ENCODE data around the gene TUBA1B. TPM values are rescaled to one million over a fixed set of nuclear protein-coding genes. Genes with fewer than 3 reads are reported as not detected.

TUBA1B gene
- total RNA-seq, 1 experiment from 2014 or later: 4,414 TPM

- no peak for DNase-seq (ENCODE audit: low read depth)
- in situ Hi-C loops (cut with HindIII; ENCODE audit: low pct_unique_long_range_greater_than_20kb, low sequenced_read_pairs): no loop called here
Measured at GRCh38 chr12:49094160-49094974, 36.8 kb downstream of the TUBA1B start, which contains the start of gene DHH. TSS of gene DHH (minus strand) at chr12:49094801. CDS start at chr12:49094512, 289 bp downstream.

DNA sequence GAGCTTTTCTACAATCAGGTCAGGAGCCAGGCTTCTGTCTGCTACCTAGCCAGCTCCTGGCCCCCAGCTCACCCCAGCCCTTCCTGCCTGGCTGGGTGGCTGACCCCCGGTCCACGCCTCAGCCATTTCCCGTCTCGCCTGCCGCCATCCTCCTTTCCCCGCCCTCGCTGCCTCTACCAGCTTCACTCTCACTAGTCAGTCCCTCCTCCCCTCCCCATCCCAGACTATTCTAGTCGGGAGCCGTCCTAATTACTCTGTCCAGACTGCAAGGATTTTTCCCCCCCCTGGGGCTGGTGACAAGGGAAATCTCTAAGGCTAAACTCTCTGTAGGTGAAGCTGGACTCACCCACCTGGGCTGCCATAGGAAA is 37.4 kb downstream of the TUBA1B start:
- in situ Hi-C loops (cut with HindIII; ENCODE audit: low pct_unique_long_range_greater_than_20kb, low sequenced_read_pairs): no loop called here

GRCh38 chr12:49092816-49093406 is 38.3 kb downstream of the TUBA1B start:
- no peak for DNase-seq (ENCODE audit: low read depth)
- in situ Hi-C loops (cut with HindIII; ENCODE audit: low pct_unique_long_range_greater_than_20kb, low sequenced_read_pairs): no loop called here

More for the DNA sequence above, 37.4 kb downstream of the TUBA1B start:
- DNase-seq (ENCODE audit: low read depth): no peak

- in situ Hi-C loops (cut with HindIII; ENCODE audit: low pct_unique_long_range_greater_than_20kb, low sequenced_read_pairs): no loop called here
- no peak for DNase-seq (ENCODE audit: low read depth)
Measured at GRCh38 chr12:49092086-49092815, 38.9 kb downstream of the TUBA1B start.

- in situ Hi-C loops (cut with HindIII; ENCODE audit: low pct_unique_long_range_greater_than_20kb, low sequenced_read_pairs): no loop called here
- DNase-seq (ENCODE audit: low read depth): no peak
Measured at GRCh38 chr12:49091836-49092085, 39.4 kb downstream of the TUBA1B start.

DNA sequence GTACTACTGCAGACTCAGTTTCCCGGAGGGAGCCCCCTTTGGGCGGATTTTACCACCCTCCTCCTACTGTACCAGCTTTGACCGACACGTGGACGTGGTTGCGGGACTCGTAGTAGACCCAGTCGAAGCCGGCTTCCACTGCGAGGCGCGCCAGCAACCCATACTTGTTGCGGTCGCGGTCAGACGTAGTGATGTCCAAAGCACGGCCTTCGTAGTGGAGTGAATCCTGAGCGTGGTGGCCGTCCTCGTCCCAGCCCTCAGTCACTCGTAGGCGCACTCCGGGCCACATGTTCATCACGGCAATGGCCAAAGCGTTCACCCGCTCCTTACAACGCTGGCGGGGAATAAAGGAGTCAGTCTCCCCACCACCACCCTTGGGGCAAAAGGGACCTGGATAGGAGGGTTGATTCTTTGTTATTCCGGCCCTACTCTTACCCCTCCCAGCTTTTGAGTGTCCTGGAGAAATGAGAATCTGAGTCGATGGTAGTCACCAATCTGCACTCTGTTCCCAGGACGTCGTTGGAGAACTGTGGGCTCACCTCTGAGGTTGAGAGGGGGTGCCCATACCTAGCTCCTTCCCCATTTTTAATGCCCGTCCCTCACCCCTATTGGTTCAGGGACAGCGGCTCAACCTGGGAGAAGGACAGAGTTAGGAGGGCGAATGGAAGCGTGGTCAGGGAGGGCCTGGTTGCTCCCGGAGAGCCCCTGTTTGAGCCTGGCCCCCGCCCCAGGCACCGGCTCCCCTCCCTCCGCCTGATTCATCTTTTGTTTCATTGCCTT is 39.9 kb downstream of the TUBA1B start:
- DNase-seq (ENCODE audit: low read depth): no peak
- in situ Hi-C loops (cut with HindIII; ENCODE audit: low pct_unique_long_range_greater_than_20kb, low sequenced_read_pairs): no loop called here

DNA sequence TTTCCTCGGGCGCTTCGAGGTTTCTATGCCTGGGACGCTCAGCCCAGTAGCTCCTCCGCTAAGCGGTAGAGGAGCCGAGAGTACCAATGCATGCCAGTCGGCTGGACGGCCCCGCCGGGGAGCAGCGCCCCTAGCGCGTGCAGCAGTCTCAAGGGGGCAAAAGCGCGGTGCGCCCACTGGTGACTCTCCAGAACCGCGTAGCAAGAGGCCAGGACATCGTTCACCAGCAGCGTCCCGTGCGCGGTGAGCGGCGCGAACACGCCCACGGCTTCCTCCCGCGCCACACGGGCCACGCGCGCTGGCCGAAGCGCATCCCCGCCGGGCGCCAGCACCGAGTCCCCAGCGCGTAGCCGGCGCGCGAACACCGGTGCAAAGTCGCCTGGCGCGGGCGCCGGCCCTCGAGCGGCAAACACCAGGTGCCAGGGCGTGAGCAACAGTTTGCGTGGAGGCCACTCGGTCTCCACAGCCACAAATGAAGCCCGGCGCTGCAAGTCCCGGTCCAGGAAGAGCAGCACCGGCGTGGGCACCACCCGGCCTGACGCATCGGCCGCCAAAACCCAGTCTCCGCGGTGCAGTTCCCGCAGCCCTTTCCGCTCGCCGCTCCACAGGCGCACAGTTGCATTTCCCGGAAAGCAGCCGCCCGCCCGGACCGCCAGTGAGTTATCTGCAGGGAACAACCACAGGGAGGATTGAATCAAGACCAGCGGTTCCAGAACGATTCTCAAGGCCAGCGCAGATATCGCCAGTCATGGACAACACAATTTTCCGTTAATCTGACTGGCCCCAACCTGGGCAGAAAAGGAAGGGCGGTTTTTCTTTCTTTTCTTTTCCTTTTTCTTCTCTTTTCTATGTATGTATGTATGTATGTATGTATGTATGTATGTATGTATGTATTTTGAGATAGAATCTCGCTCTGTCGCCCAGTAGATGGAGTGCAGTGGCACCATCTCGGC is 41.1 kb downstream of the TUBA1B start:
- in situ Hi-C loops (cut with HindIII; ENCODE audit: low pct_unique_long_range_greater_than_20kb, low sequenced_read_pairs): no loop called here
- DNase-seq (ENCODE audit: low read depth): no peak

GRCh38 chr12:49088932-49089330 is 42.3 kb downstream of the TUBA1B start:
- DNase-seq (ENCODE audit: low read depth): no peak
- in situ Hi-C loops (cut with HindIII; ENCODE audit: low pct_unique_long_range_greater_than_20kb, low sequenced_read_pairs): no loop called here

GRCh38 chr12:49088150-49088931 is 42.9 kb downstream of the TUBA1B start:
- in situ Hi-C loops (cut with HindIII; ENCODE audit: low pct_unique_long_range_greater_than_20kb, low sequenced_read_pairs): no loop called here
- DNase-seq (ENCODE audit: low read depth): peak; percentile 93

GRCh38 chr12:49086116-49086515 is 45.1 kb downstream of the TUBA1B start:
- in situ Hi-C loops (cut with HindIII; ENCODE audit: low pct_unique_long_range_greater_than_20kb, low sequenced_read_pairs): no loop called here
- DNase-seq (ENCODE audit: low read depth): no peak

- in situ Hi-C loops (cut with HindIII; ENCODE audit: low pct_unique_long_range_greater_than_20kb, low sequenced_read_pairs): no loop called here
- DNase-seq (ENCODE audit: low read depth): no peak
Measured at GRCh38 chr12:49084438-49084837, 46.8 kb downstream of the TUBA1B start.

DNA sequence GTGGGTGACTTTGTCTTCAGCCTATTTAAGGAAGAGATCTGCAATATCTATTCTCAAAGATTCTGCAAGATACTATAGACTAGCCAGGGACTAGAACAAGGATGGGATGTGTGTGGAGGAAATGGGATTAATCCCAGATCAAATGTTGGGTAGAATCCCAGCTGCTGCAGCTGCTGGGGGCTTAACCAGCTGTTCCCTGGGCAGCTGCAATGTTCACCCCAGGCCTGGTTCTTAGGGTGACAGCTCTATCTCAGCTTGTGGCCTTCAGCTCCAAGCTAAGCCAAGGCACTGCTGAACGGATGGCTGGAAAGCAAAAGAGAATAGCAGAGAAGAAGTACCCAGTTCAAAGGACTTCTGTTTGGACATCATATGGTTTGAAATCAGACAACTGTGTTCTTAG is 51.4 kb downstream of the TUBA1B start:
- in situ Hi-C loops (cut with HindIII; ENCODE audit: low pct_unique_long_range_greater_than_20kb, low sequenced_read_pairs): no loop called here
- DNase-seq (ENCODE audit: low read depth): no peak

Other genes starting within 250 kb of the TUBA1B start
- 20.0 and 31.6 TPM in 2 replicates for gene FKBP11, start 205.9 kb downstream of the TUBA1B start, total RNA-seq (2014; rRNA removed; shearing (Covaris generic); ENCODE audit: low replicate concordance)
- 174 and 178 TPM in 2 replicates for gene ARF3, start 173.9 kb downstream of the TUBA1B start, total RNA-seq (2014; rRNA removed; shearing (Covaris generic); ENCODE audit: low replicate concordance)
- gene WNT10B, start 159.7 kb downstream of the TUBA1B start, total RNA-seq (2014; rRNA removed; shearing (Covaris generic); ENCODE audit: low replicate concordance): 1.1 TPM in 1 of 2 replicates, not detected in the other
- not detected in 2 replicates for gene WNT1, start 153.1 kb downstream of the TUBA1B start, total RNA-seq (2014; rRNA removed; shearing (Covaris generic); ENCODE audit: low replicate concordance)
- gene DDN, start 132.0 kb downstream of the TUBA1B start, total RNA-seq (2014; rRNA removed; shearing (Covaris generic); ENCODE audit: low replicate concordance): not detected in 2 replicates
- gene PRKAG1, start 112.6 kb downstream of the TUBA1B start, total RNA-seq (2014; rRNA removed; shearing (Covaris generic); ENCODE audit: low replicate concordance): 107 and 124 TPM in 2 replicates
- 10.7 and 15.2 TPM in 2 replicates for gene KMT2D, start 70.6 kb downstream of the TUBA1B start, total RNA-seq (2014; rRNA removed; shearing (Covaris generic); ENCODE audit: low replicate concordance)
- 0.81 and 4.3 TPM in 2 replicates for gene RHEBL1, start 61.4 kb downstream of the TUBA1B start, total RNA-seq (2014; rRNA removed; shearing (Covaris generic); ENCODE audit: low replicate concordance)
- not detected in 2 replicates for gene DHH, start 36.6 kb downstream of the TUBA1B start, total RNA-seq (2014; rRNA removed; shearing (Covaris generic); ENCODE audit: low replicate concordance)
- 9.3 and 66.5 TPM in 2 replicates for gene LMBR1L, start 20.5 kb downstream of the TUBA1B start, total RNA-seq (2014; rRNA removed; shearing (Covaris generic); ENCODE audit: low replicate concordance)
- 595 and 654 TPM in 2 replicates for gene TUBA1A, start 57.7 kb upstream of the TUBA1B start, total RNA-seq (2014; rRNA removed; shearing (Covaris generic); ENCODE audit: low replicate concordance)
- 755 and 799 TPM in 2 replicates for gene TUBA1C, start 133.7 kb upstream of the TUBA1B start, total RNA-seq (2014; rRNA removed; shearing (Covaris generic); ENCODE audit: low replicate concordance)
- gene PRPH, start 163.8 kb upstream of the TUBA1B start, total RNA-seq (2014; rRNA removed; shearing (Covaris generic); ENCODE audit: low replicate concordance): 7.8 TPM in 1 of 2 replicates, not detected in the other
- gene TROAP, start 191.9 kb upstream of the TUBA1B start, total RNA-seq (2014; rRNA removed; shearing (Covaris generic); ENCODE audit: low replicate concordance): 12.0 and 41.5 TPM in 2 replicates
- gene C1QL4, start 205.8 kb upstream of the TUBA1B start, total RNA-seq (2014; rRNA removed; shearing (Covaris generic); ENCODE audit: low replicate concordance): 25.7 and 31.2 TPM in 2 replicates
- gene DNAJC22, start 215.5 kb upstream of the TUBA1B start, total RNA-seq (2014; rRNA removed; shearing (Covaris generic); ENCODE audit: low replicate concordance): 22.0 and 23.6 TPM in 2 replicates
- 63.0 and 91.4 TPM in 2 replicates for gene SPATS2, start 236.1 kb upstream of the TUBA1B start, total RNA-seq (2014; rRNA removed; shearing (Covaris generic); ENCODE audit: low replicate concordance)